OCI-LY1 (cell line): ENCODE data around the gene PRPSAP1.

Experiments
- EZH2 ChIP-seq: fragments of 200-600 bp; sonication (generic), shearing (Covaris generic); IDR thresholded peaks from 2 replicates; pipeline ENCODE4 v1.8.0; 2017; ENCODE audit warnings: borderline replicate concordance, mixed run types, mild to moderate bottlenecking, antibody characterized with exemption, low read length, moderate library complexity, mixed read lengths
- TF ChIP-seq, protein P1 (sequence below): fragments of 200-600 bp; sonication (generic), shearing (Covaris generic); IDR thresholded peaks from 2 replicates; pipeline ENCODE4 v1.5.1; 2017; ENCODE audit warnings: mild to moderate bottlenecking, antibody characterized with exemption, low read length, moderate library complexity, mixed read lengths

DNA sequence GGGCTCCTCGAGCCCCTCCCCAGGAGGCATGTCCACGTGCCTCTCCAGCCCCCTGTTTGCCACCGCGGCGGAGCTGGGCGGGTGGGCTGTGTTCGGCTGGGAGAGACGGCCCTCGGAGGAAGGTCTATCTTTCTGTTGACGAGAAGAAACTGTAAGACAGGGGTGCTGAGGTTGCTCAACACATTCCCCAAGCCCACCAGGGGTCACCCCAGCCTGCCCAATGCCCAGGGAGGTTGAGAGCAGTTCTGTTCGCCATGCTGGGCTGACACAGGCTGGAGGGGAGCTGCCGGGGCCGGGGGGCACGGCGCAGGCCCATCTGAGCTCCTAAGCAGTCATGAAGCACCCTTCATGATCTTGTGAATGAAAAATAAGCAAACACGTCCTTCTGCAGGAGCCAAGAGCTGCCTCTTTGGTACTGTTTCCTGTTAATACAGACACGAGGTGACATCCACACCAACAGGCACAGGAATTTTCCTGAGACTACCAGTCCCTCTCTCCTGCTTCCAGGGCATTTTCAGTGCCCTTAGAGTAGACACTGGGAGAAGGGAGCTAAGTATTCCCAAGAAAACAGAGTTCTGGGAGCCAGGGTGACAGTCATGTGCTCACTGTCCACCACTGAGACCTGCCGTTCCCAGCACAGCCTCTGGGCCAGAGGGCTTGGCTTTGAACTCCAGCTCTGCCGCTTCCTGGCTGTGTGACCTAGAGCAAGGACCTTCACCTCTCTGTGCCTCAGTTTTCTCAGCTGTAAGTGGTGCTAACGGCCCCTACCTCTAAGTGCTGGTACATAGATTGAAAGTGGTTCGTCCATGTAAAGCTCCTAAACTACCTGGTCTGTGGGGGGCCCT is 79.4 kb downstream of the PRPSAP1 start:
- TF ChIP-seq, protein P1, sequence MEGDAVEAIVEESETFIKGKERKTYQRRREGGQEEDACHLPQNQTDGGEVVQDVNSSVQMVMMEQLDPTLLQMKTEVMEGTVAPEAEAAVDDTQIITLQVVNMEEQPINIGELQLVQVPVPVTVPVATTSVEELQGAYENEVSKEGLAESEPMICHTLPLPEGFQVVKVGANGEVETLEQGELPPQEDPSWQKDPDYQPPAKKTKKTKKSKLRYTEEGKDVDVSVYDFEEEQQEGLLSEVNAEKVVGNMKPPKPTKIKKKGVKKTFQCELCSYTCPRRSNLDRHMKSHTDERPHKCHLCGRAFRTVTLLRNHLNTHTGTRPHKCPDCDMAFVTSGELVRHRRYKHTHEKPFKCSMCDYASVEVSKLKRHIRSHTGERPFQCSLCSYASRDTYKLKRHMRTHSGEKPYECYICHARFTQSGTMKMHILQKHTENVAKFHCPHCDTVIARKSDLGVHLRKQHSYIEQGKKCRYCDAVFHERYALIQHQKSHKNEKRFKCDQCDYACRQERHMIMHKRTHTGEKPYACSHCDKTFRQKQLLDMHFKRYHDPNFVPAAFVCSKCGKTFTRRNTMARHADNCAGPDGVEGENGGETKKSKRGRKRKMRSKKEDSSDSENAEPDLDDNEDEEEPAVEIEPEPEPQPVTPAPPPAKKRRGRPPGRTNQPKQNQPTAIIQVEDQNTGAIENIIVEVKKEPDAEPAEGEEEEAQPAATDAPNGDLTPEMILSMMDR: no peak
- no peak for TF ChIP-seq EZH2
